Measurements from ENCODE around the gene LRRC8D.
"Not testable (repeated sequence)": the region's sequence is repeated elsewhere in the genome, so short reads cannot be mapped to it uniquely, and the experiment has no call there.

Gene LRRC8D

DNA sequence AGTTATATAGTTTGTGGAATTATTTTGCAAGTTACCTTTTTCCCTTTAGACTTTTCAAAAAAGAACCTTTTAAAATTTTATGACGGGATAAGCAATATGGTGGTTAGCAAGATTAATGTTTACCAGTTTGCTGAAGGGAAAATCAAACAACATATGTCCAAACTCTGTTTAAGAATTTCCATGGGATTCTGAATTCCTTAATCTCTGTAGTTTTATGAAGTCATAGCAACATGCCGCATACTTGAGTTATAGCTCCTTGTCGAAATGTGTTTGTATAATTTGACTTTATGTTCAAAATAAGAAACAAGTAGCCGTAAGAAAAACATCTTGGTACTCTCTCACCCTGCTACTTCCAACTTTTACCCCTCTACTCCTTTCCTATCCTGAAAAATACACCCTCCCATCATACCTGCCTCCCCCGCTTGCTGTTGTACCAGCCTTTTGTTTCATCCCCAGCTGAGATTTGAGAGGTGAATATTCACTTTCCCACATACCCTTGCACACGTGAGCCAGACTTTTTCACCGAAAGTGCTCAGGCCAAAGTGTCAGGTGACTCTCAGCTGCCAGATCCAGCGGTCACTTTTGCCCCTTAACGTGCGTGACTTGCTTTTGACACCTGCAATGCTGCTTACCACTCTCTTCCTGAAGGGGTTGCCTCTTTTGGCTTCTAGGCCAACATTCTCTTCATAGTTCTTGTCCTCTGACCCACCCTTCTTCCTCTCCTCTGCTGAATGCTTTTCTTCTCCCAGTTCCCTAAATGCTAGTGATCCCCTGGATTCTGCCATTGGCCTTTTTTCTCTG lies 90.6 kb downstream of the LRRC8D start:
- TF ChIP-seq POLR2A (IDR thresholded peaks at IDR 0.05; ENCODE audit: low read depth, low read length), result no peak
- TF ChIP-seq POLR2AphosphoS5 (IDR thresholded peaks at IDR 0.05; ENCODE audit: low read depth, low read length), result no peak
- no peak for TF ChIP-seq TAF1 (IDR thresholded peaks at IDR 0.05; ENCODE audit: borderline replicate concordance, low read depth, low read length)
- DNase-seq (ENCODE audit: insufficient read length), result no peak

DNA sequence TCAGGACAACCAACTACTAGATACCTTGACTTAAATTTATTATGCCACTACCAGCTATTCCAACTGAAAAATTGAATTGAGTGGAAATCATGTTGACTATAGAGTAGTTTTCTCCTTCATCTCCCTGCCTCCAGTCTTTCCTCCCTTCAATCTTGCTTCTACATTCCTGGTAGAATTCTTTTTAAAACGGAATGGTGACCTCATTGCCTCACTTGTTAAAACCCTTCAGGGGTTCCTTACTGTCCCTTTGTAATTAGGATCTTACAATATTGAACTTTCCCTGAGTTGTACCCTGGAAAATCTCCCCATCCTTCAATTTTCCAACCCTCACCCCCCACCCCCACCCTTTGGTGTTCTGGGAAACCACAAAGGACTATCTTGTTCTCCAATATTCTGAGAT lies 91.2 kb downstream of the LRRC8D start:
- no peak for FAIRE-seq
- TF ChIP-seq POLR2AphosphoS5 (IDR thresholded peaks at IDR 0.05; ENCODE audit: low read depth, low read length) (no peak), POLR2A (IDR thresholded peaks at IDR 0.05; ENCODE audit: low read depth, low read length) (no peak), TAF1 (IDR thresholded peaks at IDR 0.05; ENCODE audit: borderline replicate concordance, low read depth, low read length) (no peak)
- no peak for DNase-seq (ENCODE audit: insufficient read length)

More for the DNA sequence above, 90.6 kb downstream of the LRRC8D start:
- no peak for FAIRE-seq

DNA sequence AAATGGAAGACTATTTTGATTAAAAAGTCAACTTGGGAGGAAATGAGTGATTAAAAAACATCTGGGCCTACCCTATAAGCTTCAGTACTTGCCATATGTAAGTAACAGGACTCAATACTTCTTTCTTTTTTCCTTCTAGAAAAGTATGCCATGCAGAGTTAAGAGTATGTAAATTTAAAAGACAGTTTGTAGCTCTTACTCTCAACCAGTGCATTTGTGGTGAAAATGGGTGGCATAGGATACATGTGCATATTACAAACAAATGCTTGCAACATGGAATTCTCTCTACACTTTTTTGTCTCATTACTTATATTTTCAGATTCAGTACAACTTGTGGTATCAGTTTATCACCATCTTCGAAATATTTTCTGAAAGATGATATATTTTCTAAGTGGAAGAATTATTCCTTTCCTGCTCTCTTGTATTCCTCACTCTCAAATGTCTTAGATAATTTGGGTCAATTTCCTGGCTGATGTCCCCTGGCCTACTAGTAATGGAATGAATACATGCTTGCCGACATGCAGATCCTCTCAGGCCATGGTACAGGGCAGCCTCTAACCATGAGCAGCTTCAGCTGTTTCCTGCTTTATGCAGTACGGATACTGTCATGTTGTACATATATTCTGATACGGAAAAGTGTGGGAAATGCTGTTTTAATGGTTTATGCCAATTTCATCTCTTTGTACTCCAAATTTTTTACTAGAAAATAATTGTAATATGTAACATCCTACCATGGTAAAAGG lies 92.7 kb downstream of the LRRC8D start:
- TF ChIP-seq POLR2A (IDR thresholded peaks at IDR 0.05; ENCODE audit: low read depth, low read length) (no peak), POLR2AphosphoS5 (IDR thresholded peaks at IDR 0.05; ENCODE audit: low read depth, low read length) (no peak), TAF1 (IDR thresholded peaks at IDR 0.05; ENCODE audit: borderline replicate concordance, low read depth, low read length) (no peak)
- DNase-seq (ENCODE audit: insufficient read length) (no peak), FAIRE-seq (no peak)

DNA sequence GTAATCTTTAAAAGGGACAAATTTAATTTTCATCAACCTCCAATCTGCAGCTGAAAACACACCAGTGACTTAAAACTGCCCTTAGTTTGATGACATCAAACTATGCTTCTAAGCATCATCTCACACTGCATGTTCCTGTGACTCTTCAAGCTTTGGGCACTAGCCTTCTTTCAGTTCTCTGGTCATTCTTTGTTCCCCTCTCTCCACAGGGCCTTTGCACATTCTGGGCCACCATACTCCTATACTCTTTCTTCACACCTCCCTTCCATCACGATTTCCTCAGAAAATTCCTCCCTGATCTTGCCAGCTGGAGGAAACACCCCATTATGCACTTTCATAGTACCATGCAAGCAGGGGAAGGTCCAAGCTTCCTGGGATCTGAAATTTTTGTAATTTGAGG lies 96.5 kb downstream of the LRRC8D start:
- DNase-seq (ENCODE audit: insufficient read length) (no peak), FAIRE-seq (no peak)
- TF ChIP-seq TAF1 (IDR thresholded peaks at IDR 0.05; ENCODE audit: borderline replicate concordance, low read depth, low read length) (no peak), POLR2AphosphoS5 (IDR thresholded peaks at IDR 0.05; ENCODE audit: low read depth, low read length) (no peak), POLR2A (IDR thresholded peaks at IDR 0.05; ENCODE audit: low read depth, low read length) (no peak)

DNA sequence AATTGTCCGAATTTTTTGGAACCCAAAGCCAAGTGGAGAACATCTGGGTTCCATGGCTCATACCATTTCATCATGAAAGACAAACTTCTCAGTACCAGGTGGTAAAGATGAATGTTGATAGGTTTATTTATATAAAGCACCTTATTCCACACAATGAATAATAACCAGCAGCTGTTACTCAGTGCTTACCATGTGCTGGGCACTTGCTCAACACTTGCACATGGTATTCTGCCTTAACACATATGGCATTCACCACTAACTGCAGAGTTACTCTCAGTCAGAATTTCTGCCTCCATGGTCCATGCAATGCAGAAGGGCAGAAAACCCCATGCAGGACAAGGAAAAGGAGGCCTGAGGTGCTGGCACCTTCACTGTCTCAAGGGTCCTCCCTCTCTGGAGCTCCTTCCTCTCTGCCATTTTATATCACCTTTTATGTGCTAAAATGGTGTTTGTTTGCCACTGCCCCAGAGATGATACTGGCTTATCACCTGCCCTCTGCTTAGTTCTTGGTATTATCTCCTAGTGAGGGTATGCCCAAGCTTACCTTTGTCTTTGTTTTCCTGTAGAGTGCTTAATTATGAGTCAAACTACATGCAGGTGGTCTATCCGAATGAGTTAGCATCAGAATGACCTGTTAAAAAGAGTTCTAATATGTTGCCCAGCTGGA lies 97.4 kb downstream of the LRRC8D start:
- FAIRE-seq (no peak), DNase-seq (ENCODE audit: insufficient read length) (no peak)
- TF ChIP-seq POLR2AphosphoS5 (IDR thresholded peaks at IDR 0.05; ENCODE audit: low read depth, low read length) (no peak), POLR2A (IDR thresholded peaks at IDR 0.05; ENCODE audit: low read depth, low read length) (no peak), TAF1 (IDR thresholded peaks at IDR 0.05; ENCODE audit: borderline replicate concordance, low read depth, low read length) (no peak)

DNA sequence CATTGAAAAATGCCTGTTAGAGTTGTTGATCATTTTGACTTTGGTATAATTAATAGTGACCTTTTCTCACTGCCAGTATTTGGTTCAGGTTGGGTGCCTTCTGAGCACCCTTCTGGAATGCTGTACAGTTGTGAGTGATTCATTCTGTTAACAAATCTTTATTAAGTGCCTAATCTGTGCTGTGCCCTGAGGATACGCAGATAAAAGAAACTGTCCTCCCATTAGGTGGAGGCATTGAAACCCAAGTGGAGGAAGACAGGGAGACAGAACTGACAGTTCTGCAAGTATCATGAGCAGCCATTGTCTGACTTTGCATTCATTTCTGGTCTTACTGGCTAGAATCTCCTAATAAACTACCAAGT lies 97.9 kb downstream of the LRRC8D start:
- FAIRE-seq (no peak), DNase-seq (ENCODE audit: insufficient read length) (no peak)
- no peak for TF ChIP-seq POLR2AphosphoS5 (IDR thresholded peaks at IDR 0.05; ENCODE audit: low read depth, low read length)
- TF ChIP-seq TAF1 (IDR thresholded peaks at IDR 0.05; ENCODE audit: borderline replicate concordance, low read depth, low read length), result no peak
- TF ChIP-seq POLR2A (IDR thresholded peaks at IDR 0.05; ENCODE audit: low read depth, low read length), result no peak

DNA sequence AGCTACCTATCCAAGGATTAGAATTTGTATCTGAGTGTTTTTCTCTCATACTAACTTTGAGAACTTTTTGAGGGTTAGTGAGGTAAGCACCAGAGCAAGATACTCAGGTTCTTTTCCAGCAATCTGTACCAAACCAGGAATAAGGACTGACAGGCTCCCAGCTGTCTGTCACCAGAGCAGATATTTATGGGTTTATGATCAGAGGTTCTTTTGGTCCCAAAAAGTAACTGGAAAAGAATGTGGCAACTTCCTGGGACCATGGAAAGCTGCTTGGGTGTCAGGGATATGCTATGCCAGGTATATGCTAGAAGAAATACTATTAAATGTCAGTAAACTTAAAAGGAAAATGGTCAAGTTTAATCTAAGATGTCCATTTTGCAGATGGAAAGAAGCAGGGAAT lies 98.3 kb downstream of the LRRC8D start:
- DNase-seq (ENCODE audit: insufficient read length) (no peak), FAIRE-seq (no peak)
- TF ChIP-seq POLR2A (IDR thresholded peaks at IDR 0.05; ENCODE audit: low read depth, low read length), result no peak

DNA sequence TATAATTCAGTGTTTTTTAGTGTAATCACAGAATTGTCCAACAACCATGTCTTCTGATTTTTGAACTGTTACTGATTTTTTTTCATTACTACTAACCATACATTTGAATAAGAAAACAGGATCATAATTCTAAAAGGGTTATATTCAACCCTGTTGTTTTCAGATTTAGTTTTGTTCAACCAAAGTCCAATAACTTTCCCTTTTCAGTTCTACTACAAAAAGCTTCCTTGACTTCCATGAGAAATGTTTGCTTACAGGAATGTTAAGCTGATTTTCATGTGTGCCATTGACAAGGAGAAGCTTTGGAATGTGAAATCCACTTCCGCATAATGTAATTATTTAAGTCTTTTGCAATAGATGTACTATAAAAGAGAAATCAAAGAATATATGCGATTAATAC lies 102.1 kb downstream of the LRRC8D start:
- no peak for TF ChIP-seq POLR2AphosphoS5 (IDR thresholded peaks at IDR 0.05; ENCODE audit: low read depth, low read length)
- no peak for TF ChIP-seq POLR2A (IDR thresholded peaks at IDR 0.05; ENCODE audit: low read depth, low read length)
- no peak for TF ChIP-seq TAF1 (IDR thresholded peaks at IDR 0.05; ENCODE audit: borderline replicate concordance, low read depth, low read length)
- FAIRE-seq (no peak), DNase-seq (ENCODE audit: insufficient read length) (no peak)

DNA sequence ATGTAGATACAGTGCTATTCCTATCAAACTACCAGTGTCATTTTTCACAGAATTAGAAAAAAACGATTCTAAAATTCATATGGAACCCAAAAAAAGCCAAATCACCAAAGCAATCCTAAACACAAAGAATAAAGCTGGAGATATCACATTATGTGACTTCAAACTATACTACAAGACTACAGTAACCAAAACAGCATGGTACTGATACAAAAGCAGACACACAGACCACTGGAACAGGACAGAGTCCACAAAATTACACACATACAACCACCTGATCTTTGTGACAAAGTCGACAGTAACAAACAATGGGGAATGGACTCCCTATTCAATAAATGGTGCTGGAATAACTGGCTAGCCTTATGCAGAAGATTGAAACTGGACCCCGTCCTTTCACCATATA lies 102.7 kb downstream of the LRRC8D start:
- DNase-seq (ENCODE audit: insufficient read length) (no peak), FAIRE-seq (no peak)
- no peak for TF ChIP-seq POLR2A (IDR thresholded peaks at IDR 0.05; ENCODE audit: low read depth, low read length)
- no peak for TF ChIP-seq TAF1 (IDR thresholded peaks at IDR 0.05; ENCODE audit: borderline replicate concordance, low read depth, low read length)
- TF ChIP-seq POLR2AphosphoS5 (IDR thresholded peaks at IDR 0.05; ENCODE audit: low read depth, low read length), result no peak

DNA sequence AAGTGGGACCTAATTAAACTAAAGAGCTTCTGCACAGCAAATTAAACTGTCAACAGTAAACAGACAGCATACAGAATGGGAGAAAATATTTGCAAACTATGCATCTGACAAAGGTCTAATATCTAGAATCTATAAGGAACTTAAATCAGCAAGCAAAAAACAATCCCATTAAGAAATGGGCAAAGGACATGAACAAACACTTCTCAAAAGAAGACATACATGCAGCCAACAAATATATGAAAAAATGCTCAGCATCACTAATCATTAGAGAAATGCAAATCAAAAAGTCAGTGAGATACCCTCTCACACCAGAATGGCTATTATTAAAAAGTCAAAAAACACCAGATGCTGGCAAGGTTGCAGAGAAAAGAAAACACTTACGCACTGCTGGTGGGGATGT lies 103.2 kb downstream of the LRRC8D start:
- not testable (repeated sequence) for FAIRE-seq; DNase-seq (ENCODE audit: insufficient read length)

DNA sequence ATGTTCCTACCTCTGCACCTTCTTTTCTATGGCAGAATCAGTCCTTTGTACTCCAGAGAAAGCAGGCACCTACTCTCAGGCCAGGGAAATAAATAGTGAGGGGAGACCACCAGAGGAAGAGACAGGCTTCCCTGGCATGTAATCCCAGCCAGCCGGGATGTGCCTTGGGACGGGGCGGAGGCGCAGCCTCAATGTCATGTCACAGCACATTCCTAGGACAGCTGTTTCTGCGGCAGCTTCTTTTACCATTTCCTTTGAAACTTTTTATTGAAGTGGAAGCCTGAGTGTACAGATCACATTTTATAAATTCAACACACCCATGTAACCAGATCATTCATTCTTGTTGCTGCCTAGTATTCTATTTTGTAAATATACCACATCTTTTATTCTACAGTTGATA lies 106.2 kb downstream of the LRRC8D start:
- FAIRE-seq, result no peak

DNA sequence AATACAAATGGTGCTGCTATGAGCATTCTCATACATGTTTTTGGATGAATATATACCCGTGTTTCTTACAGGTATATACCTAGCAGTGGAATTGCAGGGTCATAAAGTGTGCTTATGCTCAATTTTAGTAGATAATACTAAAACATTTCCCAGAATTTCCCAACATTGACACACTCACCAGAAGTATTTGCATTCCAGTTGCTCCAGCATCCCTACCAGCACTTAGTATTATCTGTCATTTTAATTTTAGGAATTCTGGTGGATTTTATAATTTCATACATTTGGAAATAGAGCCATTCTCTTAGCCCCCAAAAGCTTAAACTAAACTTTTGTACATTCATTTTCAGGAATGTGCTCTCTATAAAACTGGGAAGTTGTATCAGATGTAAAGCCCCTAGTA lies 106.6 kb downstream of the LRRC8D start:
- FAIRE-seq (no peak), DNase-seq (ENCODE audit: insufficient read length) (no peak)
- no peak for TF ChIP-seq POLR2A (IDR thresholded peaks at IDR 0.05; ENCODE audit: low read depth, low read length)
- TF ChIP-seq TAF1 (IDR thresholded peaks at IDR 0.05; ENCODE audit: borderline replicate concordance, low read depth, low read length), result no peak
- TF ChIP-seq POLR2AphosphoS5 (IDR thresholded peaks at IDR 0.05; ENCODE audit: low read depth, low read length), result no peak

More for the DNA sequence above, 106.2 kb downstream of the LRRC8D start:
- no peak for TF ChIP-seq TAF1 (IDR thresholded peaks at IDR 0.05; ENCODE audit: borderline replicate concordance, low read depth, low read length)
- no peak for TF ChIP-seq POLR2AphosphoS5 (IDR thresholded peaks at IDR 0.05; ENCODE audit: low read depth, low read length)
- no peak for TF ChIP-seq POLR2A (IDR thresholded peaks at IDR 0.05; ENCODE audit: low read depth, low read length)
- no peak for DNase-seq (ENCODE audit: insufficient read length)

All from GM12892 (cell line).